Measurements from ENCODE around the gene DLG4.

- TF ChIP-seq CTCF (IDR thresholded peaks at IDR 0.05) = no peak
- no peak for TF ChIP-seq EP300 (IDR thresholded peaks at IDR 0.05)
- TF ChIP-seq POLR2A (IDR thresholded peaks at IDR 0.05) = no peak
These were observed 16.2 kb downstream of the DLG4 start for GRCh38 chr17:7203391-7203790.

All from ovary (tissue), 3 donors.